HEK293T (cell line): ENCODE data around the gene TMBIM6.

Experiments
- ARNT ChIP-seq: fragments of 450-650 bp; IDR thresholded peaks from 2 replicates; pipeline ENCODE4 v1.6.1; 2017; ENCODE audit warnings: mild to moderate bottlenecking
- BHLHE40 ChIP-seq: fragments of 450-650 bp; IDR thresholded peaks from 2 replicates; pipeline ENCODE4 v1.6.1; 2016; ENCODE audit warnings: mild to moderate bottlenecking, moderate library complexity, borderline replicate concordance
- CTBP1 ChIP-seq: fragments of 450-650 bp; IDR thresholded peaks from 2 replicates; pipeline ENCODE4 v1.6.1; 2016; ENCODE audit warnings: borderline replicate concordance
- FOXM1 ChIP-seq: fragments of 450-650 bp; IDR thresholded peaks from 2 replicates; pipeline ENCODE4 v1.6.1; 2017; ENCODE audit warnings: mild to moderate bottlenecking, borderline replicate concordance
- HDGF ChIP-seq: fragments of 450-650 bp; IDR thresholded peaks from 2 replicates; pipeline ENCODE4 v1.6.1; 2017; ENCODE audit warnings: antibody characterized with exemption, borderline replicate concordance
- L3MBTL2 ChIP-seq: fragments of 450-650 bp; conservative IDR thresholded peaks from 2 replicates; pipeline ENCODE4 v1.6.1; 2016; ENCODE audit warnings: mild to moderate bottlenecking
- LEF1 ChIP-seq: fragments of 450-650 bp; IDR thresholded peaks from 2 replicates; pipeline ENCODE4 v1.6.1; 2017; ENCODE audit warnings: mild to moderate bottlenecking, borderline replicate concordance
- NFRKB ChIP-seq: fragments of 450-650 bp; IDR thresholded peaks from 2 replicates; pipeline ENCODE4 v1.6.1; 2016; ENCODE audit warnings: mild to moderate bottlenecking, moderate library complexity
- SUZ12 ChIP-seq: fragments of 450-650 bp; IDR thresholded peaks from 2 replicates; pipeline ENCODE4 v1.6.1; 2016; ENCODE audit warnings: mild to moderate bottlenecking
- TARDBP ChIP-seq: fragments of 450-650 bp; IDR thresholded peaks from 2 replicates; pipeline ENCODE4 v1.6.1; 2016

DNA sequence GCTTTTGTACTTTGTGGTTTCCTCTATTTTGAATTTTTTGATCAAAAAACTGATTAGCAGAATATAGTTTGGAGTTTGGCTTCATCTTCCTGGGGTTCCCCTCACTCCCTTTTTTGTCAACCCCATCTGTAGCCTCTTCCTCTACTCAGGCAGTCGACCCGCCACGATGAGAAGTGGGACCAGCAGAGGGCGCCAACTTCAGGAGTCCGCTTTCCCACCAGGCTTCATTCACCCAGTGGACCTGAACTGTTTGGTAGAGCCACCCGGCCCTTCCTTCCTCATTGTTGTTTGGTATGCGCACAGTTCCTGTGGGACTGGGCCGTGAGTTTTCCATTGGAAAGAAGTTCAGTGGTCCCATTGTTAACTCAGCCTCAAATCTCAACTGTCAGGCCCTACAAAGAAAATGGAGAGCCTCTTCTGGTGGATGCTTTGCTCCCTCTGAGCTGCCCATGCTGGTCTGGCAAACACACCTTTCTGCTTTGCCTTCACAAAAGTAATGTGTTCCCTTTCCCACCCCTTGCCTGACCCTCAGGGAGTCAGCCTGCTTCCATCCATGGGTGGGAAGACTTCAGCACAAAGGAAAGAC lies 21.7 kb downstream of the TMBIM6 start:
- no peak for TF ChIP-seq BHLHE40
- no peak for TF ChIP-seq FOXM1
- TF ChIP-seq L3MBTL2, result no peak
- no peak for TF ChIP-seq CTBP1
- no peak for TF ChIP-seq ARNT
- no peak for TF ChIP-seq SUZ12
- no peak for TF ChIP-seq HDGF
- TF ChIP-seq TARDBP, result no peak
- no peak for TF ChIP-seq NFRKB
- no peak for TF ChIP-seq LEF1
